ENCODE measurements around the gene OR1L4. TPM values are rescaled to one million over a fixed set of nuclear protein-coding genes. Genes with fewer than 3 reads are reported as not detected.

Gene OR1L4, protein sequence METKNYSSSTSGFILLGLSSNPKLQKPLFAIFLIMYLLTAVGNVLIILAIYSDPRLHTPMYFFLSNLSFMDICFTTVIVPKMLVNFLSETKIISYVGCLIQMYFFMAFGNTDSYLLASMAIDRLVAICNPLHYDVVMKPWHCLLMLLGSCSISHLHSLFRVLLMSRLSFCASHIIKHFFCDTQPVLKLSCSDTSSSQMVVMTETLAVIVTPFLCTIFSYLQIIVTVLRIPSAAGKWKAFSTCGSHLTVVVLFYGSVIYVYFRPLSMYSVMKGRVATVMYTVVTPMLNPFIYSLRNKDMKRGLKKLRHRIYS
- total RNA-seq = not detected

DNA sequence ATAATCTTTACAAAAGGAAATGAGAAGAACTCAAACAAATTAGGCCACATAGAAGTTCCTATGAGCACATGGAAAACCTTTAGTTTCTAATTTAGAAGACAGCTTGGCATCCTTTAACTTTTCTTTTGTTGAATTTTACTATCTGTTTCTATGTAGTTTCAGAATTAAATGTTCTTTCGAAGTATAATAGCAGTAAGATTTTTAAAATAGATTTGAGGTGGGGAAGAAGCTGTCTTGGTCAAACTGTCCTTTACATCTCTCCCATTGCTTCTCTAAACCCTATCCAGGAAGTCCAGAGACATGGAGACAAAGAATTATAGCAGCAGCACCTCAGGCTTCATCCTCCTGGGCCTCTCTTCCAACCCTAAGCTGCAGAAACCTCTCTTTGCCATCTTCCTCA lies at the start of gene OR1L4:
Gene OR1L4, plus strand, starts transcription at position 301 of the 400 bp plus-strand sequence. Its CDS starts 0 bp downstream, at position 301.

DNA sequence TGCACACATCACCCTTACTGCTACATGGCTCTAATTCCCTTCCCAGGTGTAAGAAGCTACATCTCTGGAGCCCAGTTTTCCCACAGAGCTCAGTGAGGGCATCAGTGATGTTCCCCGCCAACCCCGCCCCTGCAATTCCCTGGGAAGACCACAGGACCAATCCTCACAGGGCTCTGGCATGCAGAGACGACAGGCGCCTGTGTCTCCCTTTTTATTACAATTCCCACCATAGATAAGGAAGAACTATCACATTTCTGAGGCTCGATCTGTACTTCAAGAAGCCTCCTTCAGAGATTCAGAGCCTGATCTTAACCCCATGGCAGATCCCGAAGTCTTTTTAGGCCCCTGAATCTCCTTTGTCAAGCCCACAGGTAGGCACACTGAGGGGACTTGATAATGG lies 18.2 kb downstream of the OR1L4 start, which contains the start of gene OR1L6:
Gene OR1L6, plus strand, starts transcription at position 301 of the 400 bp plus-strand sequence. CDS start 7,545 bp downstream, outside the sequence.

Other genes with a start within 250 kb of the OR1L4 start
- gene OR1J1, start 246.1 kb upstream of the OR1L4 start, total RNA-seq = not detected
- not detected for gene OR1J2, start 213.2 kb upstream of the OR1L4 start, total RNA-seq
- not detected for gene OR1J4, start 204.8 kb upstream of the OR1L4 start, total RNA-seq
- not detected for gene OR1N1, start 196.7 kb upstream of the OR1L4 start, total RNA-seq
- gene OR1N2, start 170.9 kb upstream of the OR1L4 start, total RNA-seq = not detected
- 0.31 TPM for gene OR1L8, start 140.6 kb upstream of the OR1L4 start, total RNA-seq
- not detected for gene OR1Q1, start 109.3 kb upstream of the OR1L4 start, total RNA-seq
- not detected for gene OR1B1, start 66.4 kb upstream of the OR1L4 start, total RNA-seq
- gene OR1L1, start 62.3 kb upstream of the OR1L4 start, total RNA-seq = not detected
- not detected for gene OR1L3, start 48.9 kb upstream of the OR1L4 start, total RNA-seq
- not detected for gene OR1L6, start 18.3 kb downstream of the OR1L4 start, total RNA-seq
- gene OR5C1, start 64.9 kb downstream of the OR1L4 start, total RNA-seq = not detected
- gene OR1K1, start 76.1 kb downstream of the OR1L4 start, total RNA-seq = not detected
- 40.1 TPM for gene PDCL, start 104.6 kb downstream of the OR1L4 start, total RNA-seq
- 131 TPM for gene RC3H2, start 181.4 kb downstream of the OR1L4 start, total RNA-seq
- gene ZBTB6, start 189.3 kb downstream of the OR1L4 start, total RNA-seq = 51.3 TPM
- gene ZBTB26, start 207.5 kb downstream of the OR1L4 start, total RNA-seq = 15.3 TPM
- gene RABGAP1, start 217.0 kb downstream of the OR1L4 start, total RNA-seq = 144 TPM